Choroid plexus epithelial cell (primary cell): ENCODE results near the gene SLC35G3.

Experiments
- DNase-seq: peaks from one replicate; pipeline ENCODE4 v3.0.0-alpha.2; 2010; ENCODE audit warnings: low read depth
- H3K4me3 ChIP-seq: 2 replicates; pipeline ENCODE4 v1.5.1; 2011; ENCODE audit warnings: low read depth, mild to moderate bottlenecking, control low read depth, low read length, moderate library complexity
- CTCF ChIP-seq: conservative IDR thresholded peaks from 2 replicates; pipeline ENCODE4 v1.5.1; 2011; ENCODE audit warnings: low read depth, mild to moderate bottlenecking, control low read depth, inconsistent platforms, low read length, moderate library complexity

The SLC35G3 gene

GRCh38 chr17:35222452-35222851 lies 28.3 kb upstream of the SLC35G3 start:
- TF ChIP-seq CTCF, result no peak
- no peak overlapping the region for H3K4me3 ChIP-seq
- DNase-seq, result no peak

- DNase-seq, result no peak
- no peak overlapping the region for H3K4me3 ChIP-seq
- TF ChIP-seq CTCF, result no peak
These were observed 24.7 kb upstream of the SLC35G3 start for GRCh38 chr17:35218915-35219314.

DNA sequence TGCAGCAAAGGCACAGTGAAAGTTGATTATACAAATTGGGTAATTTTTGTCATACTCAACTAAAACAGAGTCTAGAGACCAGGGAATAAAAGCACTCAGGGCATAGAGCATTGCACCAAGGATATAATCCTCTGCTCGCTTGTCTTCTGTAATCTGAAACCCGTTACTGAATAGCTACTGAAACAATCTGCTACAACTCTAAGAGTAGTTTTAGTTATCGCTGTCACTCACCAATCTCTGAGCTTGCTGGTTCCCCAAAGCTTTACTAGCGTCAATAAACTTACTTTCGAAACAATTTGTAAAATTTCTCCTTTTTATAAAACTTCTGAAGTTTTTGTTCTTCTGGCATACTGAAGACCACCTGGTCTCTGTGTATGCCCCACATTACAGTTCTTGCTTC lies 22.9 kb upstream of the SLC35G3 start:
- no peak for DNase-seq
- TF ChIP-seq CTCF, result no peak
- no peak overlapping the region for H3K4me3 ChIP-seq

- no peak for TF ChIP-seq CTCF
- H3K4me3 ChIP-seq, result no peak overlapping the region
- DNase-seq, result no peak
These were observed 20.6 kb upstream of the SLC35G3 start for GRCh38 chr17:35214631-35215273.

DNA sequence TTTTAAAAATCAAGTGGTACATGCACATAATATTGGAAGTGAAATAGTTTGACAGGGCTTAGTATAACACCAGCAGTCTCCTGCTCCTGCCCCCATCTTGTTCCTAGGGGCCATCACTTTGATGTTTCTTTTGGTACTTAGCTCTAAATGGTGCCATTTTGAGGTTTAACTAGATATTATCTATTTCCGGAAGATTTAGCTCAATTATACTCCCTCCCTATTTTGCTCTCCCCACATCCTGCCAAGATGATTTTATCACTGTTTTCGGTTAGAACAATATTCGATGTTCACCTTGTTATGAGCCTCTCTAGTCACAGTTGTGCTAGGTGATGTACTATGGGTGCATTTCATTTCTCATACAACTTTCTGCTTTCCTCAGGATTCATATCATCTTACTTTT lies 20.0 kb upstream of the SLC35G3 start:
- TF ChIP-seq CTCF, result no peak
- no peak for DNase-seq
- no peak overlapping the region for H3K4me3 ChIP-seq

DNA sequence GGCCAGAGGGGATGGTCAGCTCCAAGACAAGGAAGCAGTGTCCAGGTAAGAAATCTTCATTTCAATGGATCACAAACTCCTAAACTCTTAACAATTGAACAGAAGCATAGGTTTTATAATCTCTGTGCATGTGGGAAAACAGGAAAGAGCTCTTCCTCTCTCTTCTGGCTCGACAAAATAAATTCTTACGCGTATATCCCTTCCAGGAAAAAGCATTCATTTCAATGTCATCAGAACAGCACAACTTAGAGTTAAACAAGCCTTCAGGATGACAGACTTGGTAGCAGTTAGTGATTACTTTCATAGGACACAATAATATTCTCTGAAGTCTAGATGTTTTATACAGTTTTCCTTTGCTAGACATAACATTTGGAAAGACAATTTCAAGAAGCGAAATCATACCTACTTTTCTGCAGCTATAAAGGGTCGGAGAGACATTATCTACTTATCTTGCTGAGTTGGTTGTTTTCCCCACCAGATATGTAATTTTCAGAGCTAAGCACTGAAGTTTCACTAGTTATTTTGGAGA lies 19.3 kb upstream of the SLC35G3 start:
- no peak for DNase-seq
- no peak overlapping the region for H3K4me3 ChIP-seq
- no peak for TF ChIP-seq CTCF

- H3K4me3 ChIP-seq, result no peak overlapping the region
- no peak for TF ChIP-seq CTCF
- DNase-seq, result no peak
These were observed 18.5 kb upstream of the SLC35G3 start for GRCh38 chr17:35212668-35213067.
